ENCODE data around the gene OR10J5. TPM values are rescaled to one million over a fixed set of nuclear protein-coding genes. Genes with fewer than 3 reads are reported as not detected.

OR10J5 gene
- total and polyA plus RNA-seq, 2 of the 4 experiments (the other 2 are of a cell fraction), result not detected

GRCh38 chr1:159554696-159555095 lies 18.9 kb upstream of the OR10J5 start:
- Histone ChIP-seq H3K23ac (ENCODE audit: low read depth, low read length) (no peak overlapping the region), H3K9me3 (ENCODE audit: control insufficient read depth, insufficient read depth, low read length) (no peaks in the 10 kb centered on the region), H4K5ac (ENCODE audit: low read depth, low read length) (no peak overlapping the region), H4K91ac (ENCODE audit: insufficient read depth, low read depth, low read length) (no peak overlapping the region), H4K8ac (ENCODE audit: low read depth in 2 of 2, low read length in 2 of 2) (no peak overlapping the region), H2AK5ac (ENCODE audit: low read depth, low read length) (no peak overlapping the region), H3K4me1 (ENCODE audit: control insufficient read depth, insufficient read depth, low read length) (no peaks in the 10 kb centered on the region), H2AFZ (replicated peaks; ENCODE audit: low read length, poor library complexity) (no peak overlapping the region), H2BK5ac (ENCODE audit: low read depth, low read length, poor library complexity, severe bottlenecking) (no peak overlapping the region), H3K9ac (ENCODE audit: low read depth, low read length) (no peak overlapping the region), H2BK20ac (ENCODE audit: low read depth, low read length) (no peak overlapping the region), H2BK120ac (ENCODE audit: low read depth, low read length) (no peak overlapping the region), H3K4me3 (ENCODE audit: insufficient read depth, low read depth, low read length) (no peak overlapping the region), H2BK15ac (ENCODE audit: low read depth, low read length) (no peak overlapping the region), H3K79me1 (ENCODE audit: low read depth in 1 of 2, low read length in 2 of 2) (no peaks in the 10 kb centered on the region), H3K9me1 (ENCODE audit: insufficient read depth, low read length) (no peaks in the 10 kb centered on the region), H3K4me2 (ENCODE audit: low read depth, low read length) (no peak overlapping the region), H4K20me1 (ENCODE audit: insufficient read depth, low read length) (no peaks in the 10 kb centered on the region), H3K27me3 (ENCODE audit: control insufficient read depth, insufficient read depth, low read length) (no peaks in the 10 kb centered on the region), H3K36me3 (ENCODE audit: control insufficient read depth, insufficient read depth, low read length) (no peaks in the 10 kb centered on the region), H3K56ac (ENCODE audit: extremely low read depth, insufficient read depth, low read length) (no peak overlapping the region), H3K14ac (replicated peaks; ENCODE audit: low read depth, low read length) (no peak overlapping the region), H2AK9ac (replicated peaks; ENCODE audit: low read depth, low read length, poor library complexity) (no peak overlapping the region), H3K18ac (ENCODE audit: low read depth, low read length) (no peak overlapping the region), H3K4ac (ENCODE audit: low read depth, low read length) (no peak overlapping the region), H3K27ac (ENCODE audit: insufficient read depth, low read length) (no peak overlapping the region)
- BruUV-seq (replicated peaks), result no TSS peak
- POLR2A ChIA-PET (ENCODE audit: unreplicated experiment), result interaction anchor here (0.5 kb wide), 1 partner anchor 1660 kb away, joined by 10 read pairs; no protein-coding TSS in a partner anchor
- CTCF ChIA-PET, result no interaction called here
- TF ChIP-seq FOS (IDR thresholded peaks at IDR 0.05; ENCODE audit: low read depth, low read length), result no peak
- TF ChIP-seq NFE2L2 (IDR thresholded peaks at IDR 0.05; ENCODE audit: low read depth, low read length), result no peak
- TF ChIP-seq CTCF (conservative IDR thresholded peaks at IDR 0.05; ENCODE audit: low read depth, low read length), result no peak
- no peak for TF ChIP-seq MAZ (IDR thresholded peaks at IDR 0.05; ENCODE audit: borderline replicate concordance, low read depth, low read length)
- TF ChIP-seq USF2 (IDR thresholded peaks at IDR 0.05; ENCODE audit: low read depth, low read length), result no peak
- TF ChIP-seq RFX5 (IDR thresholded peaks at IDR 0.05; ENCODE audit: low read depth, low read length), result no peak
- TF ChIP-seq RCOR1 (IDR thresholded peaks at IDR 0.05; ENCODE audit: insufficient replicate concordance, low read length), result no peak
- TF ChIP-seq MAFK (IDR thresholded peaks at IDR 0.05; ENCODE audit: low read depth, low read length), result no peak
- no peak for TF ChIP-seq SMC3 (IDR thresholded peaks at IDR 0.05; ENCODE audit: low read depth, low read length)
- TF ChIP-seq MXI1 (IDR thresholded peaks at IDR 0.05; ENCODE audit: borderline replicate concordance, low read depth, low read length), result no peak
- no peak for TF ChIP-seq CHD1 (IDR thresholded peaks at IDR 0.05; ENCODE audit: low read depth, low read length)
- no peak for TF ChIP-seq ELK1 (IDR thresholded peaks at IDR 0.05; ENCODE audit: borderline replicate concordance, low read depth, low read length)
- no peak for TF ChIP-seq POLR2A (IDR thresholded peaks at IDR 0.05; ENCODE audit: low read depth, low read length)
- TF ChIP-seq CEBPB (IDR thresholded peaks at IDR 0.05; ENCODE audit: low read depth, low read length), result no peak
- intact Hi-C loops (cut with micrococcal nuclease) (no loop called here), dilution Hi-C loops (cut with HindIII; ENCODE audit: low sequenced_read_pairs, unreplicated experiment) (no loop called here), in situ Hi-C loops (cut with MboI; ENCODE audit: low sequenced_read_pairs) (no loop called here)
- ATAC-seq (ENCODE audit: low read depth) (no peak), DNase-seq (no peak)
- WGBS, 2 experiments (ENCODE audit: extremely low coverage in 2 of 2, insufficient read length in 1 of 2), result no CpG with 5 or more reads among the region's 1 CpG

Data from IMR-90 (cell line).